GM13976 (cell line): ENCODE results near the gene G6PC2.
"Not testable (repeated sequence)": the region's sequence is repeated elsewhere in the genome, so short reads cannot be mapped to it uniquely, and the experiment has no call there.

ENCODE experiments used
- DNase-seq: peaks from one replicate; pipeline ENCODE4 v3.0.0; 2012; ENCODE audit warnings: low spot score
- CTCF ChIP-seq: IDR thresholded peaks from 2 replicates; pipeline ENCODE4 v1.5.1; 2012; ENCODE audit warnings: borderline replicate concordance, mild to moderate bottlenecking; ENCODE audit not compliant: insufficient read depth; ENCODE audit errors: extremely low read depth, missing control alignments, control extremely low read depth
- in situ Hi-C: fragments of 300-500 bp; cut with MboI; formaldehyde crosslinking; loops from one replicate; pipeline ENCODE4 v1.12.0; 2022; ENCODE audit warnings: low sequenced_read_pairs, mixed read lengths, inconsistent platforms; ENCODE audit not compliant: unreplicated experiment

G6PC2 gene, protein sequence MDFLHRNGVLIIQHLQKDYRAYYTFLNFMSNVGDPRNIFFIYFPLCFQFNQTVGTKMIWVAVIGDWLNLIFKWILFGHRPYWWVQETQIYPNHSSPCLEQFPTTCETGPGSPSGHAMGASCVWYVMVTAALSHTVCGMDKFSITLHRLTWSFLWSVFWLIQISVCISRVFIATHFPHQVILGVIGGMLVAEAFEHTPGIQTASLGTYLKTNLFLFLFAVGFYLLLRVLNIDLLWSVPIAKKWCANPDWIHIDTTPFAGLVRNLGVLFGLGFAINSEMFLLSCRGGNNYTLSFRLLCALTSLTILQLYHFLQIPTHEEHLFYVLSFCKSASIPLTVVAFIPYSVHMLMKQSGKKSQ

GRCh38 chr2:168901003-168901402 lies at the start of gene G6PC2:
Gene G6PC2 (plus strand): TSS chr2:168901291. CDS start chr2:168901332, 41 bp downstream.
- no peak for TF ChIP-seq CTCF
- DNase-seq = no peak
- in situ Hi-C loops = loop anchor here (25.0 kb wide), 1 partner anchor 764 kb away; no protein-coding TSS in a partner anchor

- no peak for DNase-seq
- no peak for TF ChIP-seq CTCF
- in situ Hi-C loops = no loop called here
Measured at GRCh38 chr2:168851674-168852320, 49.3 kb upstream of the G6PC2 start.

GRCh38 chr2:168852481-168852880 lies 48.6 kb upstream of the G6PC2 start:
- no peak for DNase-seq
- in situ Hi-C loops = no loop called here
- TF ChIP-seq CTCF = no peak

- no peak for DNase-seq
- in situ Hi-C loops = no loop called here
- no peak for TF ChIP-seq CTCF
Measured at GRCh38 chr2:168853471-168853870, 47.6 kb upstream of the G6PC2 start.

- TF ChIP-seq CTCF = no peak
- no peak for DNase-seq
- in situ Hi-C loops = no loop called here
Measured at GRCh38 chr2:168854651-168855050, 46.4 kb upstream of the G6PC2 start.

DNA sequence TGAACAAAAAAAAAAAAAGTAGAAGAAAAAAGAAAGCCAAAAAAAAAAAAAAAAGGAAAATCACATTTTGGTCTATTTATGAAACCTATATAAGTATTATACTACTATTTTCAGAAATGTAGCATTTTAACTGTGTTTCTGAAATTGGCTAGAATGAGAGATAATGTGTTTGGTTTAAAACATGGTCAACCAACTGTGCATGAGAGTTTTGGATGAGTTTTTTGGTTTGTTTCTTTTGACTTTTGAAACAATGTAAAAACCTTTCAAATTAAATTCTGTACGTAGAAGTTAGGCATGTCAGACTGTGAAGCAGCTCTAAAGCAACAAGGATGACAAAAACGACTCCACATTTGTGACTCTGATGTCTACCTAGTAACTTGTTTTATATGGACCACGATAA lies 45.5 kb upstream of the G6PC2 start:
- in situ Hi-C loops = no loop called here
- TF ChIP-seq CTCF = no peak
- no peak for DNase-seq

GRCh38 chr2:168858146-168858545 lies 42.9 kb upstream of the G6PC2 start:
- in situ Hi-C loops = no loop called here
- DNase-seq = no peak
- TF ChIP-seq CTCF = no peak

DNA sequence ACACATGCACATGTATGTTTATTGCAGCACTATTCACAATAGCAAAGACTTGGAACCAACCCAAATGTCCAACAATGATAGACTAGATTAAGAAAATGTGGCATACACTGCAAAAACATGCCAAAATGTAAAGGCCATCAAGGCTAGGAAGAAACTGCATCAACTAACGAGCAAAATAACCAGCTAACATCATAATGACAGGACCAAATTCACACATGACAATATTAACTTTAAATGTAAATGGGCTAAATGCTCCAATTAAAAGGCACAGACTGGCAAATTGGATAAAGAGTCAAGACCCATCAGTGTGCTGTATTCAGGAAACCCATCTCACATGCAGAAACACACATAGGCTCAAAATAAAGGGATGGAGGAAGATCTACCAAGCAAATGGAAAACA lies 33.9 kb upstream of the G6PC2 start:
- not testable (repeated sequence) for DNase-seq

DNA sequence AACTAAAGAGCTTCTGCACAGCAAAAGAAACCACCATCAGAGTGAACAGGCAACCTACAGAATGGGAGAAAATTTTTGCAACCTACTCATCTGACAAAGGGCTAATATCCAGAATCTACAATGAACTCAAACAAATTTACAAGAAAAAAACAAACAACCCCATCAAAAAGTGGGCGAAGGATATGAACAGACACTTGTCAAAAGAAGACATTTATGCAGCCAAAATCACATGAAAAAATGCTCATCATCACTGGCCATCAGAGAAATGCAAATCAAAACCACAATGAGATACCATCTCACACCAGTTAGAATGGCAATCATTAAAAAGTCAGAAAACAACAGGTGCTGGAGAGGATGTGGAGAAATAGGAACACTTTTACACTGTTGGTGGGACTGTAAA lies 30.7 kb upstream of the G6PC2 start:
- DNase-seq, in situ Hi-C loops: not testable (repeated sequence)

More for the DNA sequence above, 33.9 kb upstream of the G6PC2 start:
- in situ Hi-C loops = not testable (repeated sequence)

- DNase-seq, in situ Hi-C loops: not testable (repeated sequence)
Measured at GRCh38 chr2:168870824-168871223, 30.3 kb upstream of the G6PC2 start.
